Measurements from ENCODE around the gene NCOA3.
A peak's percentile ranks its signal among the peaks of the same experiment; 100 is the strongest.

NCOA3 gene

DNA sequence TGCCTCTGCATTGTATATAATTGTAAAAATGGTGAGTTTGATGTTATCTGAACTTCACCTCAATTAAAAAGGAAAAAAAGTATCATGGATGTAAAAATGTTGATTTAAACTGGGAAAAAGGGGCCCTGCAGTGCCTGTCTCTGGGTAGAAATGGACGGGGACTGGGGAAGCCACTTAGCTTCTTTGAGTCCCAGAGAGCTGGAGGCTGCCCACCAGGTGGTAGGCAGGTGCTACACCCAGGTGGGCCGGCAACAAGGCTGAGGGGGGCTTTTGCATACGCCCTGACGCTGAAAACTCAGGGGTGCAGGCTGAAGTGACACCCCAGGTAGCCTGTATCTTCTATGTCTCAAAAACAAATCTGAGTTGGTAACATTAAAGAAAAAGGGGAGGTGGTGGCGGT, 165.4 kb downstream of the NCOA3 start:
- no peak for DNase-seq (ENCODE audit: low spot score)

DNA sequence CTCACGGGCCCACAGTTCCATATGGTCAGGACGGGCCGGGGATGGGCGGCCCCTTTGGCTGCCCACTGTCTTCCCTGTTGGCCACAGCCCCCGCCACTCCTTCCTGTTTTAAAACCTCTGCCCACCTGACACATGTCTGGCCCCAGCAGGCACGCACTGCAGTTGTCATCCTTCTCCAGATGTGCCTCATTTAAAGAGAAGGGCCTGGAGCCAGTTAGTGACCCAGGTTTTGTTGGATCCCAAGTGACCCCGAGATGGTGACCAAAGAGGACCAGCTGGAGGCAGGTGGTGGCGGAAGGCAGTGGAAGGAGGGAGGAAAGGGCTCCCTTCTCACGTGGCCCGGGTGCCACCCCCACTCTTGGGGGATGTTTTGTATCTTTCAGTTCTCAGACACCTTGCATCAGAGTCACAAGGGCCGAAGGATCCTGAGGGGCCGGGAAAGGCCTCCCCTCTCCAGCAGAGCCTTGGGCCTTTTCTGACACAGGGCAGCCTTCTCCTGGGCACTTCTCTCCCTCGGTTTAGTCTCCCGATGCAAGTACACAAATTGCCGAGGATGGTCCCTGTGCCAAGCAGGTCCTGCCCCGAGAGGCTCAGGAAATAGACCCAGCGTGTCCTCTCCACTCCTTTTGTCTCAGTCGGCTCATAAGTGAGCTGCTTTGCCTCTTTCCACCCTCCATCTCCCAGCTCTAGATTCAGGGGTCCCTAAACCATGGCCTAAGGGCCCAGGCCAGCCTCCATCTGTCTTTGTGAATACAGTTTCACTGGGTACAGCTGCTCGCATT, 166.0 kb downstream of the NCOA3 start:
- DNase-seq (ENCODE audit: low spot score), result no peak

DNA sequence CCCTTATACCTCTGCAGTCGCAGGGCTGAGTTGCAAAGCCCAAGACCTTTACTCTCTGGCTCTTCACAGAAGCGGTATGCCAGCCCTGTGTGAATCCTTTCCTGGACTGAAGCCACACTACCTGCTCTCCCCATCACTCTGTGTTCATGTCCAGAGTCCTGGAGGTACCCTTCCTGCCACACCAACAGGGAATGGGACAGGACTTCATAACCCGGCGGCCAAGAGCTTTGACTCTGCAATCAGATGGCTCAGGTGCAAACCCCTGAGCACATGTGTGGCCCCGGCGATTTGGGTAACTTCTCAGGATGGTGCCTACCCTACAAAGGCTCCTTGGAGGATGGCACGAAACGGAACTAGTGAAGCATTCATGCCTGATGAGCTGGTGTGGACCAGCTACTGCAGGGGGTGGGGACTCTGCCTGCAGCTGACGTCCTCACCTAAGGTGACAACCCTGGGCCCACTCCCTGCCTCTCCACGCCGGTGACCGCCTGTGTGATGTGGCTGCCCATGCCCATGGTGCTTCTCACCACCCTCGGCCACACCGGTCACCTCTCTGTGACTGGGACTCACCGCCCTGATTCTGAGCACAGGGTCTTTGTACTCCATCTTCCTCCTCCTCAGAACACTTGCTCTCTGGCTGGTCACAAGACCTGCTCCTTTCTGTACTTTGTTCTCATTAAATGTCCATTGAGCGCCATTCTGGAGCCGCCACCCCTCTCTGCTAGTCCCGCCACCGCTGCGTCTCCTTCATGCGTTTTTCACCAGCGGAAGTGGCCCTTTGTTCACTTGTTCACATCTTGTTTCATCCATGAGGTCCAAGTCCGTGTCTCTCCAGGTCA, 166.8 kb downstream of the NCOA3 start:
- DNase-seq (ENCODE audit: low spot score), result no peak

DNA sequence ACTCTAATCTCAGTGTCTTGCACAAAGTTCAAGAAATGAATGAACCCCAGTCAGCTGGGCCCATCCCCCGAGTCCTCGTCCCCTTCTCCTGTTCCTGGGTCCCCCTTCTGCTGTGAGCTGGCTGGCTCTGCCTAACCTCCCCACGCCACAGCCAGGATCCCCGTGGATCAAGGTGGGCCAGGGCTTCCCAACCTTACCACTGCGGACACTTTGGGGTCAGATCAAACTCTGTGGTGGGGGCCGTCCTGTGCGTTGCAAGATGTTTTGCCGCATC, 167.4 kb downstream of the NCOA3 start:
- no peak for DNase-seq (ENCODE audit: low spot score)

DNA sequence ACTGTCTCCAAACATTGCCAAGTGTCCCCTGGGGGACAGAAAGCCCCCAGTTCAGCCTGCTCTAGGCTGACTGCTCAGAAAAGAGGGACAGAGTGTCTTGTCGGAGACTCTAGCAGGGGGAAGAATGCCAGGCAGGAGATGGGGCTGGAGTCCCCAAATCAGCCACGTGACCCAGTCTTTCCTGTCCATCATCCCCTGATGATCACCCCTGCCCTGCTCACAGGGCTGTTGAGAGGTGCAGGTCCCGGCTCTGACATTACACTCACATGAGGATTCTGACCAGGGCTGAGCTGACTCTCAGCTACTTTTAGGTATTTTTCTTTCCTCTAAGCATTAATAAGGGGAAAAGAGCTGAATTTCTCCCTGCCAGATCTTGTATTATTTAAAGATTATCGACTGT, 167.8 kb downstream of the NCOA3 start:
- no peak for DNase-seq (ENCODE audit: low spot score)

DNA sequence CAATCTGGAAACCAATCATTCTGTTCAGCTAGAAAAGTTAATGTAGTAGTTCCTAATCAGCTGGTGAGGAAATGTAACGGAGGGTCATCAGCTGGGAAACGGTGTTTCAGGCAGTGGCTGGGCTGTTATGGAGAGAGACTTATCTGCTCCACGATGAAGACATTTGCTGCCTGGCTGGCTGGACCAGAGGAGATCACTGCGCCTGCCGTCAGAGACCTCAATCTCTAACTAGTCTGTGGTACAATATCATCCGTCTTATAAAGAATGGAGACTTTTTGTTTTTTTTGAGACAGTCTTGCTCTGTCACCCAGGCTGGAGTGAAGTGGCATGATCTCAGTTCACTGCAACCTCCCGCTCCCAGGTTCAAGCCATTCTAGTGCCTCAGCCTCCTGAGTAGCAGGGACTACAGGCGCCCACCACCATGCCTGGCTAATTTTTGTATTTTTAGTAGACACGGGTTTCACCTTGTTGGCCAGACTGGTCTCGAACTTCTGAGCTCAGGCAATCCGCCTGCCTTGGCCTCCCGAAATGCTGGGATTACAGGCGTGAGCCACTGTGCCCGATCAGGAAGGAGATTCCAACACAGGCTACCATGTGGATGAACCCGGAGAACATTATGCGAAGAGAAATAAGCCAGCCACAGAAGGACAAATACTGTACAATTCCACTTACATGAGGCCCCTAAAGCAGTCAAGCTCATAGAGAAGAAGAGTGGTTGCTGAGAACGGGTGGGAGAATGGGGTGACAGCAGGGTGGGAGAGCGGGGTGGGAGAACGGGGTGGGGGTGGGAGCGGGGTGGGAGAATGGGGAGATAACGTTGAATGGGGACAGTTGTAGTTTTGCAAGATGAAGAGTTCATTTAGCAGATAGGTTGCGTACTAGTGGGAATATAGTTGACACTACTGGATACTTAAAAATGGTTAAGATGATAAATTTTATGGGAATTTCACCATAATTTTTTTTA, 168.5 kb downstream of the NCOA3 start:
- no peak for DNase-seq (ENCODE audit: low spot score)

DNA sequence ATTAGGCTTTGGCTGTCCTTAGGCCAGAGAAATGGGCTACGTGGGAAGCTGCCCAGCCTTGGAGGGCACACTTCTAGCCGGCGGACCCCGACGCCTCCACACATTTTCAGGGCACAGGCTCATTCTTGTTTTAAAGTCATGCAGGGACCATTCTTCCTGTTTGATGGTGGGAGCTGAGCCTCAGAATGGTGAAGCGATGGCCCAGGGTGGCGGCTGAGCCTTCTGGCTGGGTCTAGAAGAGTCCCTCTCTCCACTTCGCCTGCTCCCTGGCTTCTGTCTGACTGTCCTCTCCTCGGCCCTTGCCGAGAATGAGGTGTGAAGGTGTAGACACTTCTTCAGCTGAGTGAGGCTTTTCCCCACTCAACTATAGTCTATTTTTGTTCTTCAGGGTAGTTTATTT, 169.2 kb downstream of the NCOA3 start:
- DNase-seq (ENCODE audit: low spot score), result no peak

DNA sequence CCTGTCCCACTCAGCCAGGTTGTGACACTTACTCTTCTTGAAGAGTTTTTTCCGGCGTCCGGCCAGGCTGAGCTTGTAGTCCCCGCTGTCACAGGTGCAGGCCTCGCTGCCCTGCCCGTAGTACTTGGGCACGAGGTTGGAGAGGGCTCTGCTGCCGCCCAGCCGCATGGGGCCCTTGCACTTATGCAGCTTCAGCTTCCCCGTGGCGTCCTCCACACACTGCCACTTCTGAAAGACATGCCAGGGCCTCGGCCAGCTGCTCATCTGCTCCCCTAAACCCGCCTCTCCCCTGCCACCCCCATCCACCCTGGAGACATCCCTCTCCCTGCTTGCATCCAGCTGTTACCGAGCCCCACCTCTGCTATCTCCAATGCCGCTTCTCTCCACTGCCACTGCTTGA, 170.5 kb downstream of the NCOA3 start:
- no peak for DNase-seq (ENCODE audit: low spot score)

DNA sequence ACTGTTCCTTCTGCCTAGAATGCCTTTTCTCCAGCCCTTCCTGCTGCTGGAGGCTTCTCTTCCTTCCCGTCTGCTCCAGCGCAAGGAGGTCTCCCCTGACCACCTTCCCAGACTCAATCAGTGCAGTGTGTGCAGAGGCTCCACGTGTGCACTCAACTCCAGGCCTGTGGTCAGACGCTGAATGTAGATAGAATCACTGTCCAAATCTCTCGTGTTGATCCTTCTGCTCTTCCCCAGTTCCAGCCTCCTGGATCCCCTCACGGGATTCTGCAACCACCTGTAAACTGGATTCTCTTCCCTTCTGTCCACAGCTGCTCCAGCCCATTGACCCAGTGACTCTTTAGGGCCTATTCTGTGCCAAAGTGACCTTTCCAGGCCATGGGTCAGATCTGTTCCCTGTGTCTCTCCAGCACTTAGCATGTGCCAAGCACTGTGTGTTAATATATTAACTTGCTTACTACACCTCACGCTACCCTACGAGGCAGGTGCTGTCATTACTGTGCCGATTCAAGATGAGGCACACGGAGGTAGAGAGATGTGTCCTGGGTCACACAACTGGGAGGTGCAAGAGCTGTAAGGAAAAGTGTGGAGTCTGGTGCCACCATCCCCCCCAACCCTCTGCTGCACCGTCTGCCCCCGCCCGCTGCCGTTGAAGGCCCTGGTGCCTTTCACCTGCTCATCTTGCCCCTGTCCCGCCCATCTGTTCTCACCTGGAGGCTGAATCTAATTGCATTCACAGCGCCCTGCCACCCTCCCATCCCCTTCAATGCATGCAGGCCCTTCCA, 171.4 kb downstream of the NCOA3 start:
- DNase-seq (ENCODE audit: low spot score), result no peak

DNA sequence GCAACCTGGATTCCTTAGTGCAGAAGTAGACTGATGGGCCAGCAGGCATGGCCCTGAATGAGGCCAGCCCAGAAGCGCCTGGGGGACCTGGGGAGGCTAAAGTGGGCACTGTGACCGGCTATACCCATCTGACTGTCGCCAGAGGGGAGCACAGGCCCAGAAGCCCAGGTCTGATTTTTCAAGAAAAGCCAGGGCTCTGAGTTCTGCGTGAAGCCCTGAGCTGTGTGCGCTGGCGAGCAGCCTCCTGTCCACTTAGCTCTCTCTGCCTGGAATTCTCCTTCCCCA, 171.9 kb downstream of the NCOA3 start:
- no peak for DNase-seq (ENCODE audit: low spot score)

DNA sequence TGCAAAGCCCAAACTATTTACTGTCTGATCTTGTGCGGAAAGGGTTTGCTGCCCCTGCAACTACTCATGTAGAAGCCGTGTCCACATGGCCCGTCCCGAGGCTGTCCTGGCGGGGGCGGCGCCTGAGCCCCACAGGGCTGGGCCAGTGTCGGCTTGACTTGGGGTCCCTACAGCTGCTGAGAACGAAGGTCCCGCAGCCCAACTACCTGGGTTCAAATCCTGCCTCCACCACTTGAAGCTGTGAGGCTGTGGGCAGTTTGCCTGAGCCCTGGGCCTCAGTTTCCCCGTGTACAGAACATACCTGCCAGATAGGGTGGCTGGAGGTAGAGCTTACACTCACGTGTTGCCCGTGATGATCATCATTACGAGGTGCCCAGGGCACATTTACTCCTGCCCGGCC, 172.5 kb downstream of the NCOA3 start:
- no peak for DNase-seq (ENCODE audit: low spot score)

DNA sequence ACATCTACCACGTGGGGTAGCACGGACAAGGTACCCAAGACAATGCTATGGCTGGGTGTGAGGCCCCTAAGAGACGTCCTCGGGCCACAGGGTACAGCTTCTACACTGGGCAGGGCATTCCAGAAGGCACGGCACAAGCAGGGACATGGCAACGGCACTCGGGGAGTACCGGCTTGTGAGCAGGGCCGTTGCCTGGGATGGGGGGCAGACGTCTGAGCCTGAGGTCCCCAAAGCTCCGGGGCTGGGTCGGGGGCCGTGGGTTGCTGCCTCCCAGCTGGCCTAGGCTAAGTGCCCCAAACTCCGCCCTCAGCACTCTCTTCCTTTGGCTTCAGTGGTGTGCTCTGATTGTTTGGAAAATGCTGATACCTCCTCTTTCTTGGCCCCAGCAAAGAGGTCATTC, 173.0 kb downstream of the NCOA3 start:
- DNase-seq (ENCODE audit: low spot score), result no peak

DNA sequence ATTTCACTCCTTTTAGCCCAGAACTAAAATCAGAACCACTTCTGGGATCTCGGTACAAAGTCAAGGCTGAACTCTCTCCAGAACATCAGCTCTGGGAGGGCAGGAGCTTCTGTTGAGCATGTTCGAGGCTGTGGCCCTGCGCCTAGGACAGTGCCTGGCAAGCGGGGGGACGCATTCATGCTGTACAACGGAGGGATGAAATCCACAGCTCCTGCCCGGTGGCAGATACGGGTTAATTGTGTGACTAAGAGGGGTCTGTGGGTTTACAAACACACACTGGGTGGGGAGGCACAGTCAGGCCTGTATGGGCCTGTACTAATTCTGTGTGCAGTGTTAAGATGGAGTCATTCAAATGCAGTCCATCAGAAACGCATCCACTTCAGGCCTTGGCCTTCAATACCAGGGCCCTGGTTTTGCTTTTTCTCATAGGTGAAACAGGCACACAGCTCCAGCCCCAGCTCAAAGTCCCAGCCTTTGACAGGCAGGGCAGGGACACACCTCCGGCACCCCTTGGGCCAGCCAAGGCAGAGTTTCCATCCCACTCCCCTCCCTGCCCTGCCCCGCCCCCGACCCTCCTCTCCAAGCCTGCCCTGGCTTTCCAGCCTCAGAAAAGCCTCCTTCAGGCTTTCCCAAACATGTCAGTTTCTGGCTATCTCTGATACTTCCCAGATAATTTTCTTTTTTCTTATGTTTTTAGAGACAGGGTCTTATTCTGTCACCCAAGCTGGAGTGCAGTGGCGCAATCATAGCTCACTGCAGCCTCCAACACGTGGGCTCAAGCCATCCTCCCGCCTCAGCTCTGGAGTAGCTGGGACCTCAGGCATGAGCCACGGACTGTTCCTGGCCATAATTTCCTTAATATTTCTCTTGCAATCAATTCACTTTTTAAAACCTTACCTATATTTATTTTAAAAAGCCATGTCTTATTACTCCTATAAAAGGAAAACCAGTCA, 173.8 kb downstream of the NCOA3 start:
- DNase-seq (ENCODE audit: low spot score), result no peak

DNA sequence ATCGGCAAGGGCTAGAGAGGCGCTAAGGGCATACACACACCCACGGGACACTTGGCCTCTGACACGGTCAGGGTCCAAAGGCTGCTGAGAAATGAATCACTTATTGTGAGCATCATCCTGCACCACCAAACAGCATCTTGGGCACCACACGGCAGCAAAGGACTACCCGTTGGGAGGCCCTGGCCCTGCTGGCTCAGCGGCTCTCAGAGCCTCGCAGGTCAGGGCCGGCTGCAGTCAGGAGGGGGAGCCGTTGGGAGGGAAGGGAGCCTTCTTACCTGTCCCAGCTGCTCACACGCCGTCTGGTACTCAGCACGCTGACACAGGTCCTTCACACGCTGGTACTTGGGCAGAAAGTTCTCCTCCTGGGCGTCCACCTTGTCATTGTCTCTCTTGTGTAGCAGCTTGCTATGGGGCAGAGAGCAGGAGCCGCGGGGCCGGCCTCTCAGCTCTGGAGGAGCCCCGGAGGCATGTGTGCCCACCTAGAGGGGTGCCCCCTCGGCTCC, 174.6 kb downstream of the NCOA3 start:
- DNase-seq (ENCODE audit: low spot score), result no peak

DNA sequence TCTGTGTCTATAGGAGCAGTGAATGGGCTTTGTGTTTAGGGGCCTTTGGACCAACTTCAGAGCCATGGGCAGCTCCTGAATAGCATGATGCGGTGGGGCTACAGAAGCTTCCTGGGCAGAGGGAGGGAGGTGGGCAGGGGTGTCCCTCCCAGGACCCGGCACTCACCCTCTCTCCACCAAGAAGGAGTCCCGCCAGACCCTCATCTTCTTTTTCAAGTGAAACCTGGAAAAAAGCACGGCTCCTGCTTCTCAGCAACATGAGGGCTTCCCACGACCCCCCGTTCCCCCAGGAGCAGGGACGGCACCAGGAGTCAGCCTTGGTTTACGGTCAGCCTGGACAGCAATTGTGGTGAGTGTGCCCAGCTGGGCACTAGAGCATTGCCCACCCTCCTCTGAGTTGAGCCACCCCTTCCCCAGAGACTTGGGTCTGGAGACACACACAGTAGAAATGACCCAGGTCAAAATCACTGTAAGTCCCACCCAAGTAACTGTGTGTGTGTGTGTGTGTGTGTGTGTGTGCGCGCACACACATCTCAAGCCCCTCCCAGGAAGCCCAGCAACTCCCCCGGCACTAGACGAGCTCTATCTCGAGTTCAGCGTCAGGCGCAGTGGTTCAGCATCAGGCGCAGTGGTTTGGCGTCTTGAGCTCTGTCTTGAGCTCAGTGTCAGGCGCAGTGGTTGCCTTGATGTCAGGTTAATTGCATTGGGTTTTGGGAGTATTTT, 175.4 kb downstream of the NCOA3 start:
- DNase-seq (ENCODE audit: low spot score), result no peak

DNA sequence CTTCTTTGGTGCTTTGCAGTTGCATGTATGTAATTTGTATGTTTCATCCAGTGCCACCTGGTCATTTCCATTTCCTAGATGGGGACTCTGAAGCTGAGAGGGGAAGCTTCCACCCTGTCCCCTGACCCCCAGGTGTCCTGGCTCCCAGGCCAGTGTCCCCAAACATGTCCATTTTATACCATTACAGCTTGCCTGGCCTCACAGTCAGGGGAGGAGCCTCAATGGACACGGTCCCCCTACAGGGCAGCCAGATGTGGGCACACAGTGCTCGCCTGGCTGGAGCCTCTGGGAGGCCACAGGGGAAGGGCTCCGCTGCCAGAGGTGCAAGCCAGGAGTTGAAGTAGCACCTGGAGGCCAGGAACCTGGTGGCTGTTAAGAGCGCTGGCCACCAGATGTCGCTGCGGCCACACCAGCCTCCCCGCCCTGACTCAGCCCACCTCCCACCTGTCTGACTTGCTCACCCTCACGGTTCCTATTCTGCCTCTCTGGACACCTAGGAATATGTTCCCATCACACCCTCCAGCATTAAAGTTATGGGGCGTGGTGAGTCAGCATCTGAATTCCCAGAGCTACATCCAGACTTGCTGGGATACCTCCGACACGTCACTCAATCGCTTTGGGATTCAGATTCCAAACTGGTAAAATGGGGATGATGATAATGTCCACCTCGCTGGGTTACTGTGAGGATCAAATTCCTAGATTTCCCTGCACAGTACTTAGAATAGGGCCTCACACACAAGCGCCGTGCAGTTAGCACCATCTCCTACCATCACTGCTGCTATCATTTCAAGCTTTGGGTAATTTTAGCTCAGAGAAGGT, 176.2 kb downstream of the NCOA3 start:
- DNase-seq (ENCODE audit: low spot score), result peak; percentile 34

DNA sequence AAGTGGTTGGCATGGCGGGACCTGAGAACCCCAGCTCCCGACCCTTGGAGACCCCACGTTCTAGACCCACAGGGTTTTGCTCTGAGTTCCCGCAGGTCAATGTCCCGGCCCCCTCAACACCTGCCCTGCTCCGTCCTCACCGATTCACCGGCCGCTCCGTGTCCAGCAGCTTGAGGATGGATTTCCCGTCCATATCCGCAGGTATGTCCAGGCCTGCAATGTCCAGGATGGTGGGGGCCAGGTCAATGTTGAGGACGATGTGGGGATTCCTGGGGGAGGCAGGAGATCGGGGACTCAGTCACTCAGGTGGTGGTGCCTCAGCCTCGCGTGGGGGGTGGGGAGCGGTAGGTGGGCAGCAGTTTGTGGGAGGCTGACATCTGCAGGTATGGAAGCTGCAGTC, 176.8 kb downstream of the NCOA3 start:
- no peak for DNase-seq (ENCODE audit: low spot score)

DNA sequence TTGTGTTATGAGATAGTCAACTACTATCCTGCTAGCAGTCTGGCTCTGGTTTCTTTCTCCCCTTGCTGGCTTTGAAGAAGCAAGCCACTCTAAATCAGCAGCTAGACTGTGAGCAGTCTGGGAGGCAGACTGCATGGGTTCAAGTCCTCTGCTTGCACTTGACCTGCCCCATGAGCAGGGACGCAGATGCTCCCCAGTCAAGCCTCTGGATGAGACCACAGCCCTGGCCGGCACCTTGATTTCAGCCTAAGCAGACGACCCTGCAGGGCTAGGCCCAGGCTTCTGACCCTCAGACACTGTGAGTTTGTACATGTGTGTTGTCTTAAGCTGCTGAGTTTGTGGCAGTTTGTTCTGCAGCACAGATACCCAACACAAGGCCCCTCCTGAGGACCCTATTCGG, 177.8 kb downstream of the NCOA3 start:
- no peak for DNase-seq (ENCODE audit: low spot score)
